Nephron progenitor cell (in vitro differentiated cells): ENCODE measurements around the gene BAAT.

ENCODE experiments used
- DNase-seq: peaks from one replicate; pipeline ENCODE4 v3.0.0; 2021
- H3K27ac Mint-ChIP-seq: 2 replicates; pipeline ENCODE4 v1.8.0; 2021; ENCODE audit warnings: mild to moderate bottlenecking, moderate library complexity, mixed read lengths
- H3K27me3 Mint-ChIP-seq: 2 replicates; pipeline ENCODE4 v1.8.0; 2021; ENCODE audit warnings: mild to moderate bottlenecking, low read depth, mixed read lengths; ENCODE audit not compliant: poor library complexity
- H3K36me3 Mint-ChIP-seq: 2 replicates; pipeline ENCODE4 v1.8.0; 2021; ENCODE audit warnings: low read depth, mixed read lengths
- H3K4me1 Mint-ChIP-seq: 2 replicates; pipeline ENCODE4 v1.8.0; 2021; ENCODE audit warnings: mixed read lengths
- H3K4me3 Mint-ChIP-seq: 2 replicates; pipeline ENCODE4 v1.8.0; 2021; ENCODE audit warnings: mild to moderate bottlenecking, moderate library complexity, mixed read lengths
- H3K9me3 Mint-ChIP-seq: 2 replicates; pipeline ENCODE4 v1.8.0; 2021; ENCODE audit warnings: mild to moderate bottlenecking, moderate library complexity, mixed read lengths
- CTCF ChIP-seq: fragments of 200-600 bp; sonication (generic); IDR thresholded peaks from 2 replicates; pipeline ENCODE4 v1.5.0; 2021; ENCODE audit warnings: antibody characterized with exemption

Gene BAAT

GRCh38 chr9:101381833-101382342 lies 2.9 kb downstream of the BAAT start:
- no peak overlapping the region for H3K4me3 Mint-ChIP-seq
- H3K4me1 Mint-ChIP-seq = no peaks in the 10 kb centered on the region
- DNase-seq = no peak
- no peak for TF ChIP-seq CTCF
- no peaks in the 10 kb centered on the region for H3K27me3 Mint-ChIP-seq
- peaks cover 32% of the 10 kb centered on the region for H3K36me3 Mint-ChIP-seq
- H3K27ac Mint-ChIP-seq = no peak overlapping the region
- peaks cover 49% of the 10 kb centered on the region for H3K9me3 Mint-ChIP-seq

GRCh38 chr9:101381118-101381517 lies 3.7 kb downstream of the BAAT start:
- peaks cover 25% of the 10 kb centered on the region for H3K36me3 Mint-ChIP-seq
- no peak overlapping the region for H3K27ac Mint-ChIP-seq
- no peak for DNase-seq
- no peak overlapping the region for H3K4me3 Mint-ChIP-seq
- no peak for TF ChIP-seq CTCF
- no peaks in the 10 kb centered on the region for H3K27me3 Mint-ChIP-seq
- no peaks in the 10 kb centered on the region for H3K4me1 Mint-ChIP-seq
- H3K9me3 Mint-ChIP-seq = peaks cover 46% of the 10 kb centered on the region

GRCh38 chr9:101380295-101380694 lies 4.5 kb downstream of the BAAT start:
- no peak for TF ChIP-seq CTCF
- H3K4me1 Mint-ChIP-seq = no peaks in the 10 kb centered on the region
- no peak overlapping the region for H3K27ac Mint-ChIP-seq
- no peaks in the 10 kb centered on the region for H3K27me3 Mint-ChIP-seq
- no peak overlapping the region for H3K4me3 Mint-ChIP-seq
- no peak for DNase-seq
- H3K9me3 Mint-ChIP-seq = peaks cover 38% of the 10 kb centered on the region
- peaks cover 16% of the 10 kb centered on the region for H3K36me3 Mint-ChIP-seq

- H3K9me3 Mint-ChIP-seq = peaks cover 26% of the 10 kb centered on the region
- no peak for TF ChIP-seq CTCF
- H3K27ac Mint-ChIP-seq = no peak overlapping the region
- H3K36me3 Mint-ChIP-seq = peaks cover 5% of the 10 kb centered on the region
- no peaks in the 10 kb centered on the region for H3K4me1 Mint-ChIP-seq
- H3K4me3 Mint-ChIP-seq = no peak overlapping the region
- DNase-seq = no peak
- H3K27me3 Mint-ChIP-seq = no peaks in the 10 kb centered on the region
These were observed 8.5 kb downstream of the BAAT start for GRCh38 chr9:101376111-101376848.

- no peaks in the 10 kb centered on the region for H3K4me1 Mint-ChIP-seq
- H3K9me3 Mint-ChIP-seq = peaks cover 26% of the 10 kb centered on the region
- H3K4me3 Mint-ChIP-seq = no peak overlapping the region
- H3K27ac Mint-ChIP-seq = no peak overlapping the region
- H3K36me3 Mint-ChIP-seq = no peaks in the 10 kb centered on the region
- TF ChIP-seq CTCF = no peak
- DNase-seq = no peak
- no peaks in the 10 kb centered on the region for H3K27me3 Mint-ChIP-seq
These were observed 9.3 kb downstream of the BAAT start for GRCh38 chr9:101375546-101375945.
